GM21529 (cell line): ENCODE data around the gene CD101.

Experiments
- ATAC-seq: cut with Tn5 transposase; IDR thresholded peaks from one replicate; pipeline ENCODE4 v1.9.1; 2021; ENCODE audit not compliant: unreplicated experiment

CD101 gene

GRCh38 chr1:117013309-117013858 lies 11.8 kb downstream of the CD101 start:
- no peak for ATAC-seq

- no peak for ATAC-seq
Measured at GRCh38 chr1:117014209-117014608, 12.6 kb downstream of the CD101 start.

GRCh38 chr1:117015724-117016123 lies 14.2 kb downstream of the CD101 start:
- no peak for ATAC-seq

GRCh38 chr1:117017062-117017461 lies 15.5 kb downstream of the CD101 start:
- ATAC-seq = no peak

- peak; percentile 70 for ATAC-seq
Measured at GRCh38 chr1:117017648-117018047, 16.1 kb downstream of the CD101 start.

GRCh38 chr1:117020526-117021156 lies 19.1 kb downstream of the CD101 start:
- ATAC-seq = no peak

- ATAC-seq = no peak
Measured at GRCh38 chr1:117022114-117022513, 20.6 kb downstream of the CD101 start.

GRCh38 chr1:117025568-117025967 lies 24.0 kb downstream of the CD101 start:
- ATAC-seq = no peak

GRCh38 chr1:117026361-117026760 lies 24.8 kb downstream of the CD101 start:
- ATAC-seq = no peak

- ATAC-seq = no peak
Measured at GRCh38 chr1:117029685-117030084, 28.1 kb downstream of the CD101 start.

- no peak for ATAC-seq
Measured at GRCh38 chr1:117030271-117030877, 28.8 kb downstream of the CD101 start.

- no peak for ATAC-seq
Measured at GRCh38 chr1:117032266-117032665, 30.7 kb downstream of the CD101 start.

GRCh38 chr1:117032681-117033539 lies 31.4 kb downstream of the CD101 start:
- no peak for ATAC-seq

- no peak for ATAC-seq
Measured at GRCh38 chr1:117033772-117034171, 32.2 kb downstream of the CD101 start.

GRCh38 chr1:117034791-117035290 lies 33.3 kb downstream of the CD101 start:
- no peak for ATAC-seq

- no peak for ATAC-seq
Measured at GRCh38 chr1:117036018-117036461, 34.5 kb downstream of the CD101 start.

- ATAC-seq = no peak
Measured at GRCh38 chr1:117037802-117038201, 36.2 kb downstream of the CD101 start.

GRCh38 chr1:117038236-117038635 lies 36.7 kb downstream of the CD101 start:
- ATAC-seq = no peak

GRCh38 chr1:117044217-117044616 lies 42.7 kb downstream of the CD101 start:
- no peak for ATAC-seq

- no peak for ATAC-seq
Measured at GRCh38 chr1:117045644-117046043, 44.1 kb downstream of the CD101 start.

- no peak for ATAC-seq
Measured at GRCh38 chr1:117046781-117047180, 45.2 kb downstream of the CD101 start.
